Measurements from ENCODE around the gene PTGER1.
"Not testable (repeated sequence)": the region's sequence is repeated elsewhere in the genome, so short reads cannot be mapped to it uniquely, and the experiment has no call there.

The PTGER1 gene, protein sequence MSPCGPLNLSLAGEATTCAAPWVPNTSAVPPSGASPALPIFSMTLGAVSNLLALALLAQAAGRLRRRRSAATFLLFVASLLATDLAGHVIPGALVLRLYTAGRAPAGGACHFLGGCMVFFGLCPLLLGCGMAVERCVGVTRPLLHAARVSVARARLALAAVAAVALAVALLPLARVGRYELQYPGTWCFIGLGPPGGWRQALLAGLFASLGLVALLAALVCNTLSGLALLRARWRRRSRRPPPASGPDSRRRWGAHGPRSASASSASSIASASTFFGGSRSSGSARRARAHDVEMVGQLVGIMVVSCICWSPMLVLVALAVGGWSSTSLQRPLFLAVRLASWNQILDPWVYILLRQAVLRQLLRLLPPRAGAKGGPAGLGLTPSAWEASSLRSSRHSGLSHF

GRCh38 chr19:14475251-14476073 lies at the start of gene PTGER1:
TSS of gene PTGER1 (minus strand) at chr19:14475354. CDS start at chr19:14474320, 1,034 bp downstream.
- in situ Hi-C loops (cut with MboI; ENCODE audit: low sequenced_read_pairs): no loop called here

- in situ Hi-C loops (cut with MboI; ENCODE audit: low sequenced_read_pairs): no loop called here
Measured at GRCh38 chr19:14520543-14520942, 45.4 kb upstream of the PTGER1 start.

DNA sequence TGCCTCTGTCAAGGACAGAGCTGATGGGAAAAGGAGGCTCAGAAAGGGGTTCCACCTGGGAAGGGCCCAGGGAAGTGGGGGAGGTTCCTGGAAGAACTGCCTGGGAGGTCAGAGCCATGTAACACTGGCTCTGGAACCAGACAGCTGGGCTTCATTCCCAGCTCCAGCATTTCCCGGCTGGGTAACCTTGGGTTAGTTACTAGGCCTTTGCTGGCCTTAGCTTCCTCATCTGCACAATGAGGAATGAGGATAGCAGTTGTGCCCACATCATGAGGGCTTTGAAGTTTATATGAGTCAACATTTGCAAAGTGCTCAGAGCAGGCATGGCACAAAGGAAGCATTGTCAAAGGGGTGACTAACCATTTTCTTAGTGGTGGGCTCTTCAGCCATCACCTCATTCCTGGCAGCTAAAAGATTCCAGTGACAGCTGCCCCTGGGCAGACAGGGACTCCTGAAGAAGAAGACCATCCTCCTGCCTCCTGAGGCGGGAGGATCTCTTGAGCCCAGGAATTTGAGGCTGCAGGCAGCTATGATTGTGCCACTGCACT lies 44.8 kb upstream of the PTGER1 start:
- in situ Hi-C loops (cut with MboI; ENCODE audit: low sequenced_read_pairs): no loop called here

DNA sequence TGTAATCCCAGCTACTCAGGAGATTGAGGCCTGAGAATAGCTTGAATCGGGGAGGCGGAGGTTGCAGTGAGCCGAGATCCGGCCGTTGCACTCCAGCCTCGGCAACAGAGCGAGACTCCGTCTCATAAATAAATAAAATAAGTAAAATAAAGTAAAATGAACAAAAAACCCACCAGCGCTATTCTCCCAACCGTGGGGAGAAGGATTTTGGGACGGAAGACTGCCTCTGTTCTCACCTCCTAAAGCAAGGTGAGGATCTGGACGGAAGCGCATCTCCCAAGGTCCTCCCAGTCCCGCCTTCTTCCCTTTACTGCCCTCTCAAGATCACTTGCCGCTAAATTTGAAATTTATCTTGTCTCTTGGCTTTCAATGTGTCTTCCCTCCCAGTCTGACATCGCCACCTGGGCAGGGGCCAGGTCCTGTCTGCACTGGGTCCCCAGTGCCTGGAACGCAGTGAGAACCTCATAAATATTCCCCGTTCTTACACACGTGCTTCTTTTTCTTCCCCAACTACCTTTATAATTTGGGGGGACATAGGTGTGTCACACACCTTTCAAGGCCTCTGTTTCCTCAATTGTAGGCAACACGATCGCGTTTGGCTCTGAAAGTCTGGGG lies 44.2 kb upstream of the PTGER1 start:
- in situ Hi-C loops (cut with MboI; ENCODE audit: low sequenced_read_pairs): no loop called here

DNA sequence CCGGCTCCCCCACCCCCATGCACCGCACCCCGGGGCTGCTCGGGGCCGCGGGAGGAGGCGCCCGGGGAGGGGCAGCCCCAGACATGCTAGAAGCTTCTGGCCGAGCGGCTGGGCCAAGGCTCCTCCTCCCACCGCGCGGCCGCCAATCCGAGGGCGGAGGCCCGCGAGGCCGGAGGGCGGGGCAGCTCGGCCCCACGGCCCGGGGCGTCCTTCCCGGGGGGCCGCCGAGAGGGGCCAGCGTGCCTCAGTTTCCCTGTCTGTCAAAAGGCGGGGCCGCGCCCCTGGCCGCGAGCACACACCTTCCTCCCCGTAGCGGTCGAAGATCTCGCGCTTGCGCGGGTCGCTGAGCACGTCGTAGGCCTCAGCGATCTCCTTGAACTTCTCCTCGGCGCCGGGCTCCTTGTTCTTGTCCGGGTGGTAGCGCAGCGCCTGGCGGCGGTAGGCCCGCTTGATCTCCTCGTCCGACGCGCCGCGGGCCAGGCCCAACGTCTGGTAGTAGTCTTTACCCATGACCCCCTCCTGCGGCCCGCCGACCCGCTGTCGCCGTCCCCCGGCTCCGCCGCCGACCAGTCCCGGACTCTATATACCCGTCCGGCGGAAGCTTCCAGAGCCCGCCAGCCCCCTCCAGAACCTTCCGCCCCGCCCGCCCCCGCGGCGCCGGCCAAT lies 42.8 kb upstream of the PTGER1 start, which contains the start of gene DNAJB1:
Gene DNAJB1 (minus strand): TSS at position 558 of the 666 bp plus-strand sequence. CDS start 48 bp downstream, at position 510.
- in situ Hi-C loops (cut with MboI; ENCODE audit: low sequenced_read_pairs): no loop called here

DNA sequence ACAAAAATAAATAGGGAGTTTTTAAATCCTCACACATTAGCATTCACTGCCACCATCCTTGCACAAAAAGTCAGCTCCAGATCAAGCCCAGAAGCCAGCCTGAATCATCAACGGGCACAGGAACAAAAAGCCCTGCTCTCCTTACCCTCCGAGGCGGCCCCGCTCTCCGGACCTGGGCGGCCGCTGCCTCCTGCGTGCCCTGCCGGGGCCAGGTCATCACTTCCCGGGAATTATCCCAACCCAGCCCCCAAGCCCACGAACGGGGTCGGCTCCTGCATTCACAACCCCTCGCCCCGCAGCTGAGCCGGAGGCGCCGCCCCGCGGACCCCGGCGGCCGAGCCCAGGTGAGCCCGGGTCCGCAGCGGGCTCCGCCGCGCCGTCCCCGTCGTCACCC lies 42.3 kb upstream of the PTGER1 start:
- in situ Hi-C loops (cut with MboI; ENCODE audit: low sequenced_read_pairs): no loop called here

- in situ Hi-C loops (cut with MboI; ENCODE audit: low sequenced_read_pairs): no loop called here
Measured at GRCh38 chr19:14516746-14517438, 41.7 kb upstream of the PTGER1 start.

DNA sequence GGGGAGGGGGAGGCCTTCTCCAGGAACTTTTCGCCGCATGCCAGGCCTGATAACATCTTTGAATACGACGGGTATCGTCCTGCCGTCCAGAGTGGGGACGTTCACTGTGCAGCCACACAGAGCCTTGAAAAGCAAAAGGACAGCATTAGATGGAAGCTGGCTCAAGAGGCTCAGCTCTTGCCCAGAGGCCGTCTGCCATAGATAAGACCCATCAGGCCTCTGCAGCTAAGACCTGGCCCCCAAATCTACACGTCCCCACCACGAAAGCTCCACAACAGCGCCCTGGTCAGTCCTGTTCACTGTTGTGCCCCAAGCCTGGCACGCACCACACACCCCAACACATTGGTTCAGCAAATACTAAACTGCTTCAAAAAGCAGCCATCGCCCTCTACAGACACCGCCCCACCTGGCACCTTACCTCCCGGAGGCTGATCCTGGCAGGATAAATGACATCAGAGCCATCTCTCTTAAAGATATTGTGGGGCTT lies 40.9 kb upstream of the PTGER1 start:
- in situ Hi-C loops (cut with MboI; ENCODE audit: low sequenced_read_pairs): no loop called here

DNA sequence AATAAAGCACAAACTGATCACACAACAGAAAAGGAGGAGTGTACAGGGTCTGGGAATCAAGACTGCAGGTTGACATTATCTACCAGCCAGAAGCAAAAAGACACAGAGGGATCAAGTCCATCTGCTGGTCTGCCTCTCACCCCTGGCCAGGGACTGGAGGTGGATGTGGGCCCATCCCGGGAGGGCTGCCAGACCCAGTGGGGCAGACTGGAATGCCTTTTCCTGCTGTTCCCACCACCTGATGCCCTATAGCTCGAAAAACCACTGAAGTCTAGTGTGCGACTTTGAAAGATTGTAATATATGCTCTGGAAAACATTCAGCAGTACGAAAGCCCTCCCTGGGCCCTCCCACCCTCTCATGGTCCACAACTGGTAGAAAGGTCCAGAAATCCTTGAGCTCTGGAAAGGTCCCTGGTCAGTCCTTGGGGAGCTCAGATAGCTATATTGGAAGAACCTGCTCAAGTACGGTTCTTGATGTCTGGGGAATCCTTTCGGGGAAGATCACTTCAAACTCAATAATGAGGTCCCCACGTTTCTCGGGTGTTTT lies 40.4 kb upstream of the PTGER1 start:
- in situ Hi-C loops (cut with MboI; ENCODE audit: low sequenced_read_pairs): no loop called here

- in situ Hi-C loops (cut with MboI; ENCODE audit: low sequenced_read_pairs): no loop called here
Measured at GRCh38 chr19:14514215-14514863, 39.2 kb upstream of the PTGER1 start.

DNA sequence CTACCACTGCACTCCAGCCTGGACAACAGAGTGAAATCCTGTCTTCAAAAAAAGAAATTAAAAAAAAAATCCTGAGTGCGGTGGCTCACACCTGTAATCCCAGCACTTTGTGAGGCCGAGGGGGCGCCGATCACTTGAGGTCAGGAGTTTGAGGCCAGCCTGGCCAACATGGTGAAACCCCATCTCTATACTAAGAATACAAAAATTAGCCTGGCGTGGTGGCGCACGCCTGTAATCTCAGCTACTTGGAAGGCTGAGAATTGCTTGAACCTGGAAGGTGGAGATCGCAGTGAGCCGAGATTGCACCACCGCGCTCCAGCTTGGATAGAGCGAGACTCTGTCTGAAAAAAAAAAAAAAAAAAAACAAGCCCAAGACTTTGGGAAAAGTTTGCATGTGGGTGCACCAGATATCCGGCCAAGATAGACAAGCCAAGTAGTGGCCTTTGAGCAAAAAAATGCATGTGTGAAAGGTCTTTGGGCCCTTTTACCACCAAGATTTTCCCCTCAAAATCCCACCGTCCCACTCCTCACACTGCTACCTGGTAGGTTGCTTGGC lies 37.3 kb upstream of the PTGER1 start:
- in situ Hi-C loops (cut with MboI; ENCODE audit: low sequenced_read_pairs): no loop called here

- in situ Hi-C loops (cut with MboI; ENCODE audit: low sequenced_read_pairs): no loop called here
Measured at GRCh38 chr19:14511229-14511593, 36.1 kb upstream of the PTGER1 start.

- in situ Hi-C loops (cut with MboI; ENCODE audit: low sequenced_read_pairs): no loop called here
Measured at GRCh38 chr19:14510311-14511228, 35.4 kb upstream of the PTGER1 start.

GRCh38 chr19:14507704-14508542 lies 32.8 kb upstream of the PTGER1 start:
- in situ Hi-C loops (cut with MboI; ENCODE audit: low sequenced_read_pairs): no loop called here

DNA sequence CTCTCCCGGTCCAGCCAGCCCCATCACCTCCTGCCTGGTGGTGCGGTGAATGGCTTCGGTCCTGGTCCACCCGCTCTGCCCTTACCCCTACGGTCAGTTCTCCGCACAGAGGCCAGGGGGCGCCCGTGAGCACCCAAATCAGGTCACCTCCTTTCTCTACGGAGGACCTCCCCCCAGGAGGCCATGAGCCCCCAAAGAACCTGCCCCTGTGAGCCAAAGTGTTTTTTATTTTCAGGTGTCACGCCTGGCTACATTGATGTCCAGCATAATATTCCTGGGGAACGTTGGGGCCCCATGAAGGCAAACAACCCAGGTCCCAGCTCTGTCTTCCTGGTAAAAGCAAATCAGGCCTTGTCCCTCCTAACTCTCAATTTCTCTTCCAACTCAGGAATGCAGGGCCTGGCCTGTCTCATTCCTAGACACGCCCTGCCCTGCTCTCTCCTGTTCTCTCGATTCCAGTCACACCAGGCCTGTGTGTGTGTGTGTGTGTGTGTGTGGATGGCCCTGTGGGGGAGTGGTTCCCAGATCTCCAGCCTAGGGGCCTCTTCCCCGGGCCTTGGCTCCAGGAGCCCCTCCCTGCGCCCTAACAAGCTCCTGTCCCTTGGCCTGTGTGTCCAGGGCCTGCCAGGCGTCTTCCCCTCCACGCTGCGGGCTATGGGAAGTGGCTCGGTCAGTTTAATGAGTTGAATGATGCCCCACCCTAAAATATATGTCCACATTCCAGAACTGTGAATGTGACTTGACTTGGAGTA lies 30.5 kb upstream of the PTGER1 start:
- in situ Hi-C loops (cut with MboI; ENCODE audit: low sequenced_read_pairs): no loop called here

DNA sequence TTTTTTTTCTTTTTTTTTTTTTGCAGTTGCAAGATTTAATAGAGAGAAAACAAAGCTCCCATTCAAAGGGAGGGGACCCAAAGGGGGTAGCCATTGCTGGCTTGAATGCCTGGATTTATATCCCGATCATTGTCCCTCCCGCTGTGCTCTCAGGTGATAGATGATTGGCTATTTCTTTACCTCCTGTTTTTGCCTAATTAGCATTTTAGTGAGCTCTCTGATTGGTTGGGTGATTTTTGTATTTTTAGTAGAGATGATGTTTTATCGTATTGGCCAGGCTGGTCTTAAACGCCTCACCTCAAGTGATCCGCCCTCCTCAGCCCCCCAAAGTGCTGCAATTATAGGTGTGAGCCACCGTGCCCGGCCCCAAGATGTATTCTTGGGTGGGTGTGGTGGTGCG lies 29.4 kb upstream of the PTGER1 start:
- in situ Hi-C loops (cut with MboI; ENCODE audit: low sequenced_read_pairs): not testable (repeated sequence)
